Natural killer cell (primary cell): ENCODE data around the gene ANXA7. TPM values are rescaled to one million over a fixed set of nuclear protein-coding genes. Genes with fewer than 3 reads are reported as not detected.

ENCODE experiments used
- ATAC-seq, 3 donors: fragments of 150-1000 bp in 2 of 3; fragments of 200-7000 bp in 1 of 3; cut with Tn5 transposase; 1 replicate in 1 of 3; 2 replicates in 2 of 3; pipeline ENCODE4 v1.10.0; 2021; ENCODE audit warnings: mild to moderate bottlenecking in 2 of 3, moderate library complexity in 2 of 3
- DNase-seq, 2 donors: peaks; one replicate each; pipeline versions ENCODE4 v3.0.0 to v3.0.0-alpha.2; 2013 to 2021; ENCODE audit warnings: mixed read lengths in 1 of 2
- H3K27ac ChIP-seq: one replicate; pipeline ENCODE4 v1.5.1; 2013; ENCODE audit warnings: mild to moderate bottlenecking, low read length
- H3K27me3 ChIP-seq: one replicate; pipeline ENCODE4 v1.6.1; 2013; ENCODE audit warnings: low read length; ENCODE audit not compliant: control insufficient read depth, insufficient read depth
- H3K36me3 ChIP-seq: one replicate; pipeline ENCODE4 v1.6.1; 2013; ENCODE audit warnings: low read length; ENCODE audit not compliant: control insufficient read depth, insufficient read depth
- H3K4me1 ChIP-seq: one replicate; pipeline ENCODE4 v1.6.1; 2013; ENCODE audit warnings: low read length; ENCODE audit not compliant: control insufficient read depth, insufficient read depth
- H3K4me3 ChIP-seq: one replicate; pipeline ENCODE4 v1.5.1; 2013; ENCODE audit warnings: low read length
- H3K9me3 ChIP-seq: one replicate; pipeline ENCODE4 v1.6.1; 2013; ENCODE audit warnings: low read length; ENCODE audit not compliant: control insufficient read depth, insufficient read depth
- H3K27ac Mint-ChIP-seq, 2 donors: one replicate each; pipeline ENCODE4 v1.8.0; 2022; ENCODE audit warnings: mild to moderate bottlenecking in 2 of 2, mixed read lengths in 2 of 2, moderate library complexity in 1 of 2
- H3K27me3 Mint-ChIP-seq, 2 donors: one replicate each; pipeline ENCODE4 v1.8.0; 2022; ENCODE audit warnings: low read depth in 2 of 2, mixed read lengths in 2 of 2
- H3K36me3 Mint-ChIP-seq: one replicate; pipeline ENCODE4 v1.8.0; 2022; ENCODE audit warnings: mixed read lengths
- H3K4me1 Mint-ChIP-seq, 2 donors: one replicate each; pipeline ENCODE4 v1.8.0; 2022; ENCODE audit warnings: mixed read lengths in 2 of 2
- H3K4me3 Mint-ChIP-seq: one replicate; pipeline ENCODE4 v1.8.0; 2022; ENCODE audit warnings: mild to moderate bottlenecking, moderate library complexity, mixed read lengths
- H3K9me3 Mint-ChIP-seq, 2 donors: one replicate each; pipeline ENCODE4 v1.8.0; 2022; ENCODE audit warnings: mixed read lengths in 2 of 2
- WGBS: methylation state at CpG from one replicate; pipeline ENCODE4 v1.1.7; 2013; ENCODE audit warnings: missing lambda C conversion rate; ENCODE audit not compliant: insufficient coverage; 5-methylcytosine and 5-hydroxymethylcytosine counted together
- intact Hi-C: fragments of 100-400 bp; cut with micrococcal nuclease; formaldehyde crosslinking; loops from one replicate; pipeline ENCODE4 v1.14.2; 2022
- total RNA-seq, 4 donors: library from RNA; stranded (reverse); fragments of 120-200 nt in 1 of 4; gene quantifications; one replicate each; pipeline versions ENCODE4 v1.2.3 to v1.2.4, GENCODE V29; 2013 to 2022
- TF ChIP-seq, protein P1 (sequence below): fragments of 200-600 bp; IDR thresholded peaks from one replicate; pipeline ENCODE4 v1.8.0; 2022; ENCODE audit warnings: antibody characterized with exemption

Gene ANXA7
- total RNA-seq, 3 donors from 2014 or later (not counting 1 experiment from before 2014, with no cell fraction given), result 61.0 to 82.0 (median 72.5) TPM

GRCh38 chr10:73407495-73407894 is 6.4 kb downstream of the ANXA7 start:
- H3K4me3 Mint-ChIP-seq, result no peak overlapping the region
- H3K4me1 Mint-ChIP-seq, result peaks cover 22 to 25% of the 10 kb centered on the region in 2 donors
- H3K4me1 ChIP-seq, result peaks cover 2% of the 10 kb centered on the region

DNA sequence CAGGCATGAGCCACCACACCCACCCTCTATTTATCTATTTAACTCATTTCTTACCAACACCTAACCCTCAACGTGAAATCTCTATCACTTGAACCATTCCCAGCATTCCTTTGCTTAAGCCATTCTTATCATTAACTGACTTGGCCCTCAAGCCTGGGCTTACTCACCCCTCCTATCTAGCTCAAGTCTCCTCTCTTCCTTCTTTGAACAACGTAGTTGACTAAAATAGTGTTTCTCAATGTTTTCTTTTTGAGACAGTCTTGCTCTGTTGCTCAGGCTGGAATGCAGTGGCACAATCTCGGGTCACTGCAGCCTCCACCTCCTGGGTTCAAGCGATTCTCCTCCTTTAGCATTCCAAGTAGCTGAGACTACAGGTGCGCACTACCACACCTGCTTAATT is 7.0 kb downstream of the ANXA7 start:
- no peak overlapping the region for H3K4me3 Mint-ChIP-seq
- ATAC-seq, result no peak
- H3K4me1 Mint-ChIP-seq, result peaks cover 22 to 25% of the 10 kb centered on the region in 2 donors
- Histone ChIP-seq H3K27me3 (no peaks in the 10 kb centered on the region), H3K36me3 (no peaks in the 10 kb centered on the region), H3K9me3 (no peaks in the 10 kb centered on the region), H3K4me3 (no peak overlapping the region), H3K27ac (no peak overlapping the region), H3K4me1 (no peaks in the 10 kb centered on the region)
- H3K9me3 Mint-ChIP-seq, result no peaks in the 10 kb centered on the region
- no peak for DNase-seq
- 97% methylated on average over 5 of the region's 5 CpGs for WGBS
- TF ChIP-seq, protein P1, sequence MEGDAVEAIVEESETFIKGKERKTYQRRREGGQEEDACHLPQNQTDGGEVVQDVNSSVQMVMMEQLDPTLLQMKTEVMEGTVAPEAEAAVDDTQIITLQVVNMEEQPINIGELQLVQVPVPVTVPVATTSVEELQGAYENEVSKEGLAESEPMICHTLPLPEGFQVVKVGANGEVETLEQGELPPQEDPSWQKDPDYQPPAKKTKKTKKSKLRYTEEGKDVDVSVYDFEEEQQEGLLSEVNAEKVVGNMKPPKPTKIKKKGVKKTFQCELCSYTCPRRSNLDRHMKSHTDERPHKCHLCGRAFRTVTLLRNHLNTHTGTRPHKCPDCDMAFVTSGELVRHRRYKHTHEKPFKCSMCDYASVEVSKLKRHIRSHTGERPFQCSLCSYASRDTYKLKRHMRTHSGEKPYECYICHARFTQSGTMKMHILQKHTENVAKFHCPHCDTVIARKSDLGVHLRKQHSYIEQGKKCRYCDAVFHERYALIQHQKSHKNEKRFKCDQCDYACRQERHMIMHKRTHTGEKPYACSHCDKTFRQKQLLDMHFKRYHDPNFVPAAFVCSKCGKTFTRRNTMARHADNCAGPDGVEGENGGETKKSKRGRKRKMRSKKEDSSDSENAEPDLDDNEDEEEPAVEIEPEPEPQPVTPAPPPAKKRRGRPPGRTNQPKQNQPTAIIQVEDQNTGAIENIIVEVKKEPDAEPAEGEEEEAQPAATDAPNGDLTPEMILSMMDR, result no peak
- no peaks in the 10 kb centered on the region for H3K36me3 Mint-ChIP-seq
- intact Hi-C loops, result no loop called here
- no peak overlapping the region for H3K27ac Mint-ChIP-seq
- H3K27me3 Mint-ChIP-seq, result no peaks in the 10 kb centered on the region

More at GRCh38 chr10:73407495-73407894, 6.4 kb downstream of the ANXA7 start:
- ATAC-seq, result no peak
- Mint-ChIP-seq H3K27me3 (no peaks in the 10 kb centered on the region), H3K36me3 (no peaks in the 10 kb centered on the region), H3K27ac (no peak overlapping the region), H3K9me3 (no peaks in the 10 kb centered on the region)
- no peaks in the 10 kb centered on the region for H3K9me3 ChIP-seq
- TF ChIP-seq, protein P1, result no peak
- intact Hi-C loops, result no loop called here
- no peaks in the 10 kb centered on the region for H3K36me3 ChIP-seq
- H3K27me3 ChIP-seq, result no peaks in the 10 kb centered on the region
- DNase-seq, result no peak
- H3K27ac ChIP-seq, result no peak overlapping the region
- H3K4me3 ChIP-seq, result no peak overlapping the region
- no CpG with 5 or more reads among the region's 1 CpG for WGBS

DNA sequence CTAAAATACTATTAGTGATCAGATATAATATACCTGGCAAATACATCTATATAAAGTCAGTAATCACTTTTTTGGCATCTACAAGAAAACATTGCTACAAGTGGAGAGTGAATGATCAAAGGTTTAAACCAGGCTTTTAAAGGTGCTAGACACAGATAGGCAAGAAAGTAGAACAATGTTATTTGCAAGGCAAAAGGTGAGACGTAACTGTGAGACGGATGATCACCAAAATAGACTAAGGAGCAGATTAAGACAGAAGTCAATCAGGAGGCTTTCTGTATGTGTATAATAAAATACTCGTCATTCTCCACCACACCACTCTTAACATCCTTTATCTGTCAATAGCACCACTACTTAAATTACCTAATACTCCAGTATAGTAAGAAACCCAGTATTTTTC is 8.3 kb downstream of the ANXA7 start:
- no peak for ATAC-seq
- H3K4me1 Mint-ChIP-seq, result peaks cover 30 to 32% of the 10 kb centered on the region in 2 donors
- peaks cover under 1% of the 10 kb centered on the region for H3K36me3 ChIP-seq
- no peaks in the 10 kb centered on the region for H3K9me3 ChIP-seq
- TF ChIP-seq, protein P1, result no peak
- H3K4me3 Mint-ChIP-seq, result no peak overlapping the region
- WGBS, result 94% methylated on average over 2 of the region's 3 CpGs
- H3K27me3 ChIP-seq, result no peaks in the 10 kb centered on the region
- no peaks in the 10 kb centered on the region for H3K27me3 Mint-ChIP-seq
- H3K4me1 ChIP-seq, result no peaks in the 10 kb centered on the region
- no peak overlapping the region for H3K4me3 ChIP-seq
- no peak overlapping the region for H3K27ac ChIP-seq
- H3K9me3 Mint-ChIP-seq, result no peaks in the 10 kb centered on the region
- no peak for DNase-seq
- no peak overlapping the region for H3K27ac Mint-ChIP-seq
- intact Hi-C loops, result no loop called here
- H3K36me3 Mint-ChIP-seq, result no peaks in the 10 kb centered on the region

DNA sequence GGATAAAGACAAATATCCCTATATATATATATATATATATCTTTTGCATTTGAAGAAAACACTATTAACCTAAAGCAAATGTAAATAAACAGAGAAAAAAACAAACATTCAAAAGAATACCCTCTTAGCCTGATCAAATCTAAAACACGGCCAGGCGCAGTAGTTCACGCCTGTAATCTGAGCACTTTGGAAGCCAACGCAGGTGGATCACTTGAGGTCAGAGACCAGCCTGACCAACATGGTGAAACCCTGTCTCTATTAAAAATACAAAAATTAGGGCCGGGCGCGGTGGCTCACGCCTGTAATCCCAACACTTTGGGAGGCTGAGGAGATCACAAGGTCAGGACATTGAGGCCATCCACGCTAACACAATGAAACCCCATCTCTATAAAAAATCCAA is 9.2 kb downstream of the ANXA7 start:
- ATAC-seq (no peak), DNase-seq (no peak)
- intact Hi-C loops, result no loop called here
- H3K4me1 ChIP-seq, result no peaks in the 10 kb centered on the region
- no peaks in the 10 kb centered on the region for H3K27me3 ChIP-seq
- H3K27ac ChIP-seq, result no peak overlapping the region
- no peak overlapping the region for H3K27ac Mint-ChIP-seq
- no peaks in the 10 kb centered on the region for H3K36me3 Mint-ChIP-seq
- H3K9me3 Mint-ChIP-seq, result no peaks in the 10 kb centered on the region
- no peak overlapping the region for H3K4me3 ChIP-seq
- H3K27me3 Mint-ChIP-seq, result no peaks in the 10 kb centered on the region
- H3K36me3 ChIP-seq, result peaks cover 2% of the 10 kb centered on the region
- H3K4me3 Mint-ChIP-seq, result no peak overlapping the region
- H3K9me3 ChIP-seq, result no peaks in the 10 kb centered on the region
- WGBS, result 96% methylated on average over 9 of the region's 9 CpGs
- H3K4me1 Mint-ChIP-seq, result peaks cover 25 to 30% of the 10 kb centered on the region in 2 donors
- TF ChIP-seq, protein P1, result no peak
